Mucosa of descending colon (tissue), 3 donors: ENCODE measurements around the gene PCGF1. TPM values are rescaled to one million over a fixed set of nuclear protein-coding genes. Genes with fewer than 3 reads are reported as not detected.

ENCODE experiments used
- ATAC-seq: fragments of 200-7000 bp; cut with Tn5 transposase; one replicate; pipeline ENCODE4 v1.9.1; 2020; ENCODE audit warnings: mild to moderate bottlenecking, moderate library complexity
- DNase-seq, 3 donors: peaks; one replicate each; pipeline ENCODE4 v3.0.0-alpha.2; 2020
- H3K36me3 ChIP-seq: fragments of 200-600 bp; one replicate; pipeline ENCODE4 v1.8.0; 2021; ENCODE audit warnings: low read depth, mild to moderate bottlenecking
- H3K4me1 ChIP-seq: fragments of 200-600 bp; one replicate; pipeline ENCODE4 v1.8.0; 2021; ENCODE audit warnings: low read depth, mild to moderate bottlenecking
- H3K4me3 ChIP-seq: fragments of 200-600 bp; one replicate; pipeline ENCODE4 v1.8.0; 2021; ENCODE audit warnings: mild to moderate bottlenecking
- H3K9me3 ChIP-seq: fragments of 200-600 bp; one replicate; pipeline ENCODE4 v1.8.0; 2021; ENCODE audit warnings: mild to moderate bottlenecking
- intact Hi-C, 2 donors: fragments of 100-400 bp; cut with DNase I in 1 of 2; cut with micrococcal nuclease in 1 of 2; formaldehyde crosslinking; loops; one replicate each; pipeline versions ENCODE4 v1.11.0 to v1.11.1; 2022; cut with DNase I, micrococcal nuclease
- total RNA-seq, 3 donors: library from RNA; stranded (reverse); fragmentation: NEBNext Ultra II Directional in 2 of 3; extraction: Animal tissue kit (Norgen Biotek cat#: 25700) in 2 of 3; gene quantifications; one replicate each; pipeline versions ENCODE4 v1.2.1 to v1.2.4, GENCODE V29; 2021 to 2023
- TF ChIP-seq, protein P1 (sequence below): fragments of 200-600 bp; IDR thresholded peaks from one replicate; pipeline ENCODE4 v1.8.0; 2022; ENCODE audit warnings: antibody characterized with exemption, mild to moderate bottlenecking
- donor health status: DM: no; HTN: no; CAD: no; lungs with moderate emphysema.
- donor health status: DM: no; HTN: no; CAD: no.
- donor health status: DM: no; HTN: yes; CAD: no.

The PCGF1 gene
- total RNA-seq, 3 donors from 2014 or later, result 20.3 to 29.1 (median 22.3) TPM

DNA sequence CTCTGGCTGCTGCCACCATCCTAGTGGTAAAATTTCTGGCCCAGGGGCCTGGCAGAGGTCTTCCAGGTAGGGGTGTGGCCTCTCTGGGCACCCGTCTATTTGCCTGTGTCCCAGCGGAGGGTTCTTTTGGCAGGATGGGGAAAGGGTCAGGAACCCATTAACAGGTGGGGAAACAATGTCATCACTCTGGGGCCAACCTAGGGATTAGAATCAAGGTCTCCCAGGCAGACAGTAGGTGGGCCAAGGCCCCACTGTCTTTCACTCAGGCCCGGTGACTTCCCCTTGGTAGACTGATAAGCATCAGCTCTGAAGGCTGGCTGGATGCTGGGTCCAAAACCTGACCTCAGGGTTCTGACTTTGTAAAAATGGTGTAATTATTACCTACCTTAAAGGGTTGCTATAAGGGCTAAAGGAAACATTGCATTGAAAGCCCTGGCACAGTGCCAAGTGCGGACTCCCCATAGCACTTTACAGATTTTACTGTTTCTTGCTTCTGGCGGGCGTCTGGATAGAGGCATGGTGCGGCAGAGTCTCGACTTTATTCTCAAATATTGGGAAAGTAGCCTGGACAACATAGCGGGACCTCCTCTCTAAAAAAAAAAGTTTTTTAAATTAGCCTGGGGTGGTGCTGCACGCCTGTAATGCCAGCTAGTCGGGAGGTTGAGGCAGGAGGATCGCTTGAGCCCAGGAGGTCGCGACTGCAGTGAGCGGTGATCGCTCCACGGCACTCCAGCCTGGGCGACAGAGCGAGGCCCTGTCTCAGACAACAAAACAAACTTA, 10.3 kb downstream of the PCGF1 start:
- no peak overlapping the region for H3K4me3 ChIP-seq
- no peaks in the 10 kb centered on the region for H3K9me3 ChIP-seq
- ATAC-seq (no peak), DNase-seq (no peak)
- H3K36me3 ChIP-seq, result no peaks in the 10 kb centered on the region
- TF ChIP-seq, protein P1, sequence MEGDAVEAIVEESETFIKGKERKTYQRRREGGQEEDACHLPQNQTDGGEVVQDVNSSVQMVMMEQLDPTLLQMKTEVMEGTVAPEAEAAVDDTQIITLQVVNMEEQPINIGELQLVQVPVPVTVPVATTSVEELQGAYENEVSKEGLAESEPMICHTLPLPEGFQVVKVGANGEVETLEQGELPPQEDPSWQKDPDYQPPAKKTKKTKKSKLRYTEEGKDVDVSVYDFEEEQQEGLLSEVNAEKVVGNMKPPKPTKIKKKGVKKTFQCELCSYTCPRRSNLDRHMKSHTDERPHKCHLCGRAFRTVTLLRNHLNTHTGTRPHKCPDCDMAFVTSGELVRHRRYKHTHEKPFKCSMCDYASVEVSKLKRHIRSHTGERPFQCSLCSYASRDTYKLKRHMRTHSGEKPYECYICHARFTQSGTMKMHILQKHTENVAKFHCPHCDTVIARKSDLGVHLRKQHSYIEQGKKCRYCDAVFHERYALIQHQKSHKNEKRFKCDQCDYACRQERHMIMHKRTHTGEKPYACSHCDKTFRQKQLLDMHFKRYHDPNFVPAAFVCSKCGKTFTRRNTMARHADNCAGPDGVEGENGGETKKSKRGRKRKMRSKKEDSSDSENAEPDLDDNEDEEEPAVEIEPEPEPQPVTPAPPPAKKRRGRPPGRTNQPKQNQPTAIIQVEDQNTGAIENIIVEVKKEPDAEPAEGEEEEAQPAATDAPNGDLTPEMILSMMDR, result no peak
- H3K4me1 ChIP-seq, result peaks cover 23% of the 10 kb centered on the region
- intact Hi-C loops, result no loop called here

DNA sequence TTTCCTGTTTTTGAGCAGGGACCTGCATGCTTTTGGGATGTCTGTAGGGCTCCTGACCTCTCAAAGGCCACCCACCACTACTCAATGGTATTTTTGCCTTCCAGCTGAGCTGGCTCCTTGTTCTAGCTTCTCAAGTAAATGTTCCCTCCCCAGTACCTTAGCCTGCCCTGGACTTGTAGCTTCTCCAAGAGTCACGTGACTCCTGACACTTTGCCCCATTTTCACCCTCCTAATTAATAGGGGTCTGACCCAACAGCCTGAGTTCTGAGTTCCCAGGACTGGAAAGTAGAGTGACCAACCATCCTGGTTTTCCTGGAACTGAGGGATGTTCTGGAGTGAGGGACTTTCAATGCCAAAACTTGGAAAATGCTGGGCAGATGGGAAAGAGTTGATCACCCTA, 12.1 kb downstream of the PCGF1 start:
- intact Hi-C loops, result no loop called here
- DNase-seq, result no peak
- no peaks in the 10 kb centered on the region for H3K36me3 ChIP-seq
- no peak overlapping the region for H3K4me3 ChIP-seq
- H3K9me3 ChIP-seq, result no peaks in the 10 kb centered on the region
- ATAC-seq, result no peak
- TF ChIP-seq, protein P1, result no peak
- peaks cover 18% of the 10 kb centered on the region for H3K4me1 ChIP-seq

DNA sequence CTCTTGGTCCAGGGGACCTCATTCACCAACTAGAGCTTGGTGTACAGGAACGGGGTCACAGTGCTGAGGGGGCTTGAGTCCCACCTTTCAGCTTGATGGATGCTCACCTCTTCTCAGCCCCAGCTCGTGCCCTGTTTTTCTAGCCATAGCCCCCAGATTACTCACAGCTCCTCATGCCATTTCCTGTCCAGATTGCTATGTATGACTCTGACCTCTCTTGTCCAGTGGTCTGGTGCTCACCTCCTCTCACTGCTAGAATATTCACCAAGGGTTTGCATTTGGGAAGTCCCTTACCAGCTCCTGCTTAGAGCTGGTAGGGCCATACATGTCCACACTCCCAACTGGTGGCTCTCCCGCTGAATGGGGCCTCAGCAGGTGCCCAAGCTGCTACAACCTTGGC, 13.9 kb downstream of the PCGF1 start:
- ATAC-seq (no peak), DNase-seq (peak in 2 of 3 donors; percentile 4 to 18)
- H3K4me3 ChIP-seq, result no peak overlapping the region
- H3K9me3 ChIP-seq, result no peaks in the 10 kb centered on the region
- TF ChIP-seq, protein P1, result no peak
- H3K4me1 ChIP-seq, result peaks cover 7% of the 10 kb centered on the region
- intact Hi-C loops, result no loop called here
- H3K36me3 ChIP-seq, result no peaks in the 10 kb centered on the region

DNA sequence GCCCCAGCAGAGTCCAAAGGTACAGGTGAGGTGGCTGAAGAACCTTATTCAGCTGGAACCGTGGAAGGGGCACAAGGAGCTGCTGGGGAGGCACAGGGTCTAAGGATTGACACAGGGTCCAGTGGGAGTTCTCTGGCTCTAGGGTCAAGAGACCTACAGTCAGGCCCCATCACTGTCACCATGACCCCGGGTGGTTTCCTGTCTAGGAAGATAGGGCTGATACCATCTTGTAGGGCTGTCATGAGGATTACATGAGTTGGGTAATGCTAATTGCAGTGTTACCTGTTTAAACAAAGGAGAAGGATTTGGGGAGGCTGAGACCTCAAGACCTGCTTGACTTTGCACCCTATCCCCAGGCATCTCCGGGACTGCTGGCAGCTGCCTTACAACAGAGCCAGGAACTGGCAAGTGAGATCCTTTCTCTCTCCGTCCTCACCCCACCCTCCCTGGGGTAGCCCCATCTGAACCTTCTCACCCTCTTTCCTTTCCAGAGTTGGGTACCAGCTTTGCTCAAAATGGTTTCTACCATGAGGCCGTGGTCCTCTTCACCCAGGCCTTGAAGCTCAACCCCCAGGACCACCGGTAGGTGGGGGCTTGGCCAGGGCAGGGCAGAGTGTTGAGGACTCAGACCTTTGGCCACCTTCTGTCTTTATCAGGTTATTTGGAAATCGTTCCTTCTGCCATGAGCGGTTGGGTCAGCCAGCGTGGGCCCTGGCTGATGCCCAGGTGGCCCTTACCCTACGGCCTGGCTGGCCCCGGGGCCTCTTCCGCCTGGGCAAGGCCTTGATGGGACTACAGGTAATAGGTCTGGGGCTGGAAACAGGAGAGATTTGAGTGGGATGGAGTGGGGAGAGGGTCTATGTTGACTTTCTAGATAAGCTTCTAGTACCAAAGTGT, 15.6 kb downstream of the PCGF1 start:
- H3K36me3 ChIP-seq, result no peaks in the 10 kb centered on the region
- intact Hi-C loops, result no loop called here

DNA sequence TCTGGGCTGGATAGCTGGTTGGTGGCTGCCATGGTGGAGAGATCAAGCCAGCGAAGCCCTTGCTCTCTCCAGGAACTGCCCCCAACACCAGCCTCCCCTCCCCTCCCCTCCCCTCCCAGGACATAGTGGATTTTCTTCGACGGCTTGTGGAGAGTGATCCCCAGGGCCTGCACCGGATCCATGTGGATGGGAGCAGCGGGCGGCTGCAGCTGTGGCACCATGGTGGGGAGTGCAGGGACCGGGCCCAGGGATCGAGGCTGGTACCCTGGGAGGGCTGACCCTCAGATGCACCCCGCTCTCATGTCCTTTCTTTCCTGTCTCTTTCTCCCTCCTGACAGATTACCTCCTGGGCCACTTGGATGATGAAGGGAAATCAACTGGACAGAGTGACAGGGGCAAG, 17.6 kb downstream of the PCGF1 start:
- Histone ChIP-seq H3K4me1 (no peaks in the 10 kb centered on the region), H3K36me3 (no peaks in the 10 kb centered on the region), H3K4me3 (no peak overlapping the region), H3K9me3 (no peaks in the 10 kb centered on the region)
- ATAC-seq, result no peak
- intact Hi-C loops, result loop anchor here in 1 of 2 donors (10.0 kb wide), 1 partner anchor 45 kb away; no protein-coding TSS in a partner anchor
- TF ChIP-seq, protein P1, result no peak
- peak in 2 of 3 donors; percentile 13 to 39 for DNase-seq

More for the DNA sequence above, 15.6 kb downstream of the PCGF1 start:
- Histone ChIP-seq H3K9me3 (no peaks in the 10 kb centered on the region), H3K4me3 (no peak overlapping the region), H3K4me1 (no peaks in the 10 kb centered on the region)
- peak in 2 of 3 donors; percentile 14 to 15 for DNase-seq
- ATAC-seq, result no peak
- TF ChIP-seq, protein P1, result no peak
